ENCODE data around the gene PCSK1N. TPM values are rescaled to one million over a fixed set of nuclear protein-coding genes. Genes with fewer than 3 reads are reported as not detected.
"Not testable (repeated sequence)": the region's sequence is repeated elsewhere in the genome, so short reads cannot be mapped to it uniquely, and the experiment has no call there.

PCSK1N gene
- total RNA-seq, 1 donor from 2014 or later, result 0.36 TPM

DNA sequence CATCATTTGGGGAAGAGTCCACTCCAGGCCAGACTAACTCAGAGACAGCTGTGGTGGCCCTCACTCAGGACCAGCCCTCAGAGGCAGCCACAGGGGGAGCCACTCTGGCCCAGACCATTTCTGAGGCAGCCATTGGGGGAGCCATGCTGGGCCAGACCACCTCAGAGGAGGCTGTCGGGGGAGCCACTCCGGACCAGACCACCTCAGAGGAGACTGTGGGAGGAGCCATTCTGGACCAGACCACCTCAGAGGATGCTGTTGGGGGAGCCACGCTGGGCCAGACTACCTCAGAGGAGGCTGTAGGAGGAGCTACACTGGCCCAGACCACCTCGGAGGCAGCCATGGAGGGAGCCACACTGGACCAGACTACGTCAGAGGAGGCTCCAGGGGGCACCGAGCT, 12.4 kb downstream of the PCSK1N start:
- ATAC-seq, result no peak

DNA sequence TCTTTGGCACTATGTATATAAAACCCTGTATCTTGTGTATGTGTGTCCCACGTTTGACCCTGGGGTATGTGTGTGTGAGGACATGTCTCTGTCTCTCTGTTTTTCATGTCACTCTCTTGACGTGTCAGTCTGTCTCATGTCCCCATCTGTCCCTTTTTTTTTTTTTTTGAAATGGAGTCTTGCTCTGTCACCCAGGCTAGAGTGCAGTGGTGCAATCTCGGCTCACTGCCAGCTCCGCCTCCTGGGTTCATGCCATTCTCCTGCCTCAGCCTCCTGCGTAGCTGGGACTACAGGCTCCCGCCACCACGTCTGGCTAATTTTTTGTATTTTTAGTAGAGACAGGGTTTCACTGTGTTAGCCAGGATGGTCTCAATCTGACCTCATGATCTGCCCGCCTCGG, 16.0 kb downstream of the PCSK1N start:
- ATAC-seq, result not testable (repeated sequence)

DNA sequence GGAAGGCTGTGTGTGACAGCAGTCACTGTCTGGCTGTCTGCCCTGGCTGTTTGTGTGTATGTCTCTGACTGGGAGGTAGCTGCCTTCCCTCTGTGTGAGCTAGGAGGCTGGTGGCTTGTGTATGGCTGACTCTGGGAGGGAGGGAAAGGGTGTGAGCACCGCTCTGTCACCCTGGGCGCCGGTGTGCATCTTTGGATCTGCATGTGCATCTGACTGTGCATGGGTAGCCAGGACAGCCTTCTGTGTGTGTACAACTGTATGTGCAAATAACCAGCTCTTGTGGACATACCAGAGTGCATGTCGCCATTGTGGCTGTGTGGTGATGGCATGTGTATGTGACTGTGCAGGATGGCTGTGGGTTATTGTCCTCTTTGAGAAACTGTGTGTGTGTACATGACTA, 16.5 kb downstream of the PCSK1N start:
- no peak for ATAC-seq

DNA sequence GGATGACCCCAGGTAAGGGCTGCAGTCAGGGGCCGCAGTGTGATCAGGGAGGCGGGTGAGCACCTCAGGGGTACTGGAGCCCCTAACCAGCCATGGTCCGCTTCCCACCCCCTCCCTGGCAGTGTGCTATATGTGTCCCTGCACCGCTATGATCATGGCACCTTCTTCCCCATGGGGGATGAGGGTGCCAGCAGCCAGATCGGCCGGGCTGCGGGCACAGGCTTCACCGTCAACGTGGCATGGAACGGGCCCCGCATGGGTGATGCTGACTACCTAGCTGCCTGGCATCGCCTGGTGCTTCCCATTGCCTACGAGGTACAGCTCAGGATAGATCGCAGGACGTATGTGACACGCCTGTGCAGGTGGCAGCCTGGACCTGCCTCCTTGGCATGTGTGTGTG, 17.3 kb downstream of the PCSK1N start:
- no peak for ATAC-seq

DNA sequence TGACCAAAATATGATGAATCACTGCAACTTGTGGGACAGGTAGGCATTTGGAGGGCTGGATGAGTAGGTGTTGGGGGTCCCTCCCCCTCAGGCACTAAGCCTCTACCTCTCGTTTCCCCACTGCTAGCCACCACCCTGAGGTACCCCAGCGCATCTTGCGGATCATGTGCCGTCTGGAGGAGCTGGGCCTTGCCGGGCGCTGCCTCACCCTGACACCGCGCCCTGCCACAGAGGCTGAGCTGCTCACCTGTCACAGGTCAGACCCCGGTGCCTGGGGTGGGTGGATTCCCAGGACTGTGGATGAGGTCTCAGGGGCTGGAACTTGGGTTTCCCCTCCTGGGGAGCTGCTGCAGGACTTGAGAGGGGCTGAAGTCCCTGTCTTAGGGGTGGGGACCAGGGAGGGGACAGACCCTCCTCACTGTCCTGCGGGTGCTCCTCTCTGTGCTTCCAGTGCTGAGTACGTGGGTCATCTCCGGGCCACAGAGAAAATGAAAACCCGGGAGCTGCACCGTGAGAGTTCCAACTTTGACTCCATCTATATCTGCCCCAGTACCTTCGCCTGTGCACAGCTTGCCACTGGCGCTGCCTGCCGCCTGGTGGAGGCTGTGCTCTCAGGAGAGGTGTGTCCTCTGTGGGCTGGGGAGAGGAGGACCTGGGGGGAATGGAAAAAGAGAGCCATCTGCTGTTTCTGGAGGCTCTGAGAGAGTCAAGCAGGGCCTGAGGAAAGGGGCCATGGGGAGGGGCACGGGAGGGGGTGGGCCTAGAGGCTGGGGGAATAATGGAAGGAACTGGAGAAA, 19.2 kb downstream of the PCSK1N start:
- peak; percentile 19 for ATAC-seq

DNA sequence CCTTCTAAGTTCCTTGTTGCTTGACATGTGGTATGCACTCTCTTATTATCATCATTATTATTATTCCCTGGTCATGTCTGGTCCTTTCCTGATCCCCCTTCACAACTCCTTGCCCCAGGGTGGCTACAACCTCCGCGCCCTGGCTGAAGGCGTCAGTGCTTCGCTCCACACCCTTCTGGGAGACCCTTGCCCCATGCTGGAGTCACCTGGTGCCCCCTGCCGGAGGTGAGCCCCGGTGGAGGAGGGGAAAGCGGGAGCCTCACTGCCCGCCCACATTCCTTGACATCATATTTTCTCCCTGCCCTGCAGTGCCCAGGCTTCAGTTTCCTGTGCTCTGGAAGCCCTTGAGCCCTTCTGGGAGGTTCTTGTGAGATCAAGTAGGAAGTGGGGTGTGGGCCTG, 20.1 kb downstream of the PCSK1N start:
- no peak for ATAC-seq

DNA sequence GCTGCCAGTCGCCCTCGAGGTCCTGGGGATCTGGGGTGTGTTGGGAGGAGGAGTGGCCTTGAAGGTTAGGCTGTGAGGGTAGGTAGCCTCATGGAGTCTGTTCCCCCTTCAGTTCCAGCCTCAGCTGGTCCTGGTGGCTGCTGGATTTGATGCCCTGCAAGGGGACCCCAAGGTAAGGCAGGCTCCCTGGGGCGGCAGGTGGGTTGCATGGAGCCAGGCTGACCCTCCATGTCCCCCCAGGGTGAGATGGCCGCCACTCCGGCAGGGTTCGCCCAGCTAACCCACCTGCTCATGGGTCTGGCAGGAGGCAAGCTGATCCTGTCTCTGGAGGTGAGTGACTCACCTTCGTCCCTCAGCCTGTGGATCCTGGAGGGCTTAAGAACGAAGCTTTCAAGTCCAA, 20.7 kb downstream of the PCSK1N start:
- ATAC-seq, result no peak

DNA sequence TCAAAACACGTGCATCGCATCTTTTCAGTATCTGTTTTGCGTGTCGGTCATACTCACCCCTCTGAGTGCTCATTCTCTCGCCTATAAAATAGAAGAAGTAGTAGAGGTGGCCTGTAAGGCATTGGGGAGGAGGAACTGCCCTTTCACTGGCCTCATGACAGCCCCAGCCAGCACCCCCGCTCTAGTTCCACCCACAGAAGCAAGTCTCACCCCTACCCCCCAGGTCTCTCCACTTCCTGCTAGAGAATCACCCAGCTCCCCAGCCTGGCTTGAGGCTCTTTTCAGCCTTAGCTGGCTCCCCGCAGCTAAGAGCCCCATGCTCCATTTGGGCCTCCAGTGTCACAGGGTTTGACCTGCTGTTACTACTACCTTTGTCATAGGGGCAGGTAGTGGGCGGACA, 21.8 kb downstream of the PCSK1N start:
- ATAC-seq, result no peak

DNA sequence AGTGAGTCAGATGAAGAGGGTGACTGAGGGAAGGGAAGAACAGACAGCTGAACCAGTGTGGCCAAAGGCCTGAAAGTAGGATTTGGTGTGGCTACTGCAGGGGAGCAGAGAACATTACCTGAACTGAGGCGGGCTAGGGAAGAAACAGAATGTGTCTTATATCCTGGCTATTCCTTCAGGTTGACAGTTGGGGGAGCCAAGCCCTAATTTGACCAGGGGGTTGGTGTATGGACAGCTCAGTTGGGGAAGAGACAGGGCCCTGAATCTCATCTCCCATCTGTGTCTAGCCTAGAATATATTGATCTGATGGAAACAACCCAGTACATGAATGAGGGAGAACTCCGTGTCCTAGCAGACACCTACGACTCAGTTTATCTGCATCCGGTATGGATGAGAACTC, 29.3 kb downstream of the PCSK1N start:
- no peak for ATAC-seq

DNA sequence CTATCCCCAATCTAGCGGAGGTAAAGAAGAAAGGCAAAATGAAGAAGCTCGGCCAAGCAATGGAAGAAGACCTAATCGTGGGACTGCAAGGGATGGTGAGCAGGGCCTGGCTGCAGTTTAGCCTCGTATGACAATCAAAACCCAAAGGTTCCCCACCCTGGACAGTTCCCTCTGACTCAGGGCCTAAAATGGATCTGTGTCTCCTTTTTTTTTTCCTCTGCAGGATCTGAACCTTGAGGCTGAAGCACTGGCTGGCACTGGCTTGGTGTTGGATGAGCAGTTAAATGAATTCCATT, 32.6 kb downstream of the PCSK1N start:
- ATAC-seq, result no peak

DNA sequence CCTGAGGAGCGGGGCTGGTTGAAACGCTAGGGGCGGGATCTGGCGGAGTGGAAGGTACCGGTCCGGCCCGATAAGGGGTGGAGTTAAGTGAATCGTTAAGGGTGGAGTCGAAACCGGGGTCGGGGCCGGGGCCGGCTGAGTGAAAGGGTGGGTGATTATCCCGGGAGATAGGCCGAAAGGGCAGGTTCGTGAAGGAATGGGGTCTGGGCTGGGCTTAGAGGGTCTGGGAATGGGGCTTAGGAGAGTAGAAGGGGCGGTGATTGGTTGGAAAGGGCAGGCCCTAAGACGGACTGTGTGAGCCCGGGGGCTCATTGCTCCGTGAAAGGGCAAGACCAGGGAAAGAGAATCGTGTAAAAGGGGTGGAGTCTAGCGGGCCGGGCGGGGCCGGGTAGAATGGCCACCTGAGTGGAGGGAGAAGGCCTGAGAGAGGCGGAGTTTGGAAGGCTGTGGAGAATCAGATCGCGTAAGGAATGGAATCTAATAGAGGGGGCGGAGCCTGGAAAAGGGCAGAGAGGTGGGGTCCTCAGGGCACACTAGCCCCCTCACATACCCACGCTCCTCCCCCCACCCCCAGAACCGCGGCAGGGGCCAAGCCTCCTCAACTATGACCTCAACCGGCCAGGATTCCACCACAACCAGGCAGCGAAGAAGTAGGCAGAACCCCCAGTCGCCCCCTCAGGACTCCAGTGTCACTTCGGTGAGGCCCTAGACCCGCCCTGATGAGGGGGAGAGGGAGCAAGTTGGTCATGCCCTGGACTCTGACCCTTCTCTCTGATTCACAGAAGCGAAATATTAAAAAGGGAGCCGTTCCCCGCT, 33.1 kb downstream of the PCSK1N start:
- peak; percentile 69 for ATAC-seq

DNA sequence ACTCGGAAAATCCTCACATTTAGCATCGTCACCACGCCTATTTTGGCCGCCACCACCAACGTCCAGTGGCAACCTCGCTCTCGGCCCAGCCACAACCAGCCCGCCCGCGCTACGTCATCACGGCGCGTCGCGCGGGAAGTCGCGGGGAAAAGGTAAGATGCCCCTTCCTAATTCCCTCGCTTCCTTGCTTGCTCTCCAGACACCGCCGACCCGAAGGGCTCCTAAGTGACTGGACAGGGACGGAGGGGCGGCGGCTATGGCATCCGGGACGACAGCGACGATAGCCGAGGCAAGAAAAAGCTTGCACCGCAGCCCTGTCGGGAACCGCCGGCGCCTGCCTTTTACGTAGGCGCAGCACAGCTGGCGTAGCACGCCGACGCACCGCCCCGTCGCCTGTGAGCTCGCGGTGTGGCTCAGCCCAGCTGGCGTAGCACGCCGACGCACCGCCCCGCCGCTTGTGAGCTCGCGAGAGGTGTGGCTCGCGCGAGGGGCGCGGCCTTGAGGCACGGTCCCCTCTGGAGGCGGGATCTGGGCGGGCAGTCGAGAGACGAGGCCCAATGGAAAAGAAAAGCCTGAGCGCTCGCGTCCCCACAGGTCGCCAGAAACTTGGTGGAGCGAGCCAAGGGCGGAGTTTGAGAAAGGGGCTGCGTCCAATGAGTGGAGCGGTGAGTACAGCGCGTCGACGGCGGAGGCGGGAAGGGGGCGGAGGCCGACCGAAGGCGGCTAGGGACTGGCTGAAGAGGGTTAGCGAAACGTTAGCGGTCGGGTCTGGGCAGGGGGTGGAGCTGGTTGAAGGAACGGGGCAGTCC, 33.9 kb downstream of the PCSK1N start, which contains the start of gene HDAC6:
Gene HDAC6, plus strand, starts transcription at position 788 of the 809 bp plus-strand sequence. CDS start 626 bp downstream, outside the sequence.
- ATAC-seq, result peak; percentile 95

DNA sequence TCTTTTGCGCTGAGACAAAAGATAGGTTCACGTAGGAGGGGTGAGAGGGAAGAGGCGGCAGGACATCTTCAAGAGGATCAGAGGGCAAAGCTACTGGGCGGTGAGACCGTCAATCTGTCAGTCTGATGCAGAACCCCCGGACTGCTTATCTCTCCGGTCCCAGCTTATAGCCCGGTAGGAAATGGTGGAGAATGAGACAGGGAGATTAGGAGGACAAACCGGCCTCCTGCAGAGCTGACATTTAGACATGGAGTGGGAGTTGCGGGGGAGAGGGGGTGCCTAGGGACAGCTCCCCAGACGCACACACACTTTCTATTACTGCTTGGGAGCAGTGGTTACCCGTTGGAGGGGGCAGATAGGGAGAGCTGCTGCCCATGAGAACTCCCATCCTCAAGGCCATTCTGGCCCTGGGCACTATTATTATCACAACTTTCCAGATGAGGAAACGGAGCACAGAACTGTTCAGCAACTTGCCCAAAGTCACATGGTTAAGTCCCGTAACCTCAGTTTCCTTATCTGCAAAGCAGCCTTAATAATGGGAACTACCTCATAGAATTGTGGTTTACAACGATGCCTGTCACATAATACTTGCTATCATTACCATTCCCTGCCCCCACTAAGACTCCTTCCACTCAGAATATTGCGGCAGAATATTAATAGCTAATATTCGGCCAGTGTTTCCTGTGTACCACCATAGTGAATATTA, 34.7 kb downstream of the PCSK1N start:
- no peak for ATAC-seq

DNA sequence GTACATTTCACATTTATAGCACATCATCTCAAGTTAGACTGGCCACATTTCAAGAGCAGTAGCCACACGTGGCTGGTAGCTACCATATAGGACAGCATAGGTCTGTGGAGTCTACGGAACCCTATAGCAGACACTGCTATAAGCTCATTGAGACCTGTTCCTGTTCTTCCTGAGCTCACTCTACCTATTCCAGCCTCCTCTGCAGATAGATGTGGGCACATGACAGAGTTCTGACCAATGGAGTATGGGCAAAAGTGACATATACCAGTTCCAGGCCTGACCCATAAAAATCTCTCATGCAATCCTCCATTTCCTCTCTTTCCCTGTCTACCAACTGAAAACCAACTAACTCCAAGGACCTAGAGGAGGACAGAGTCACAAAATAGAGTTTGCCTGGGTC, 37.1 kb downstream of the PCSK1N start:
- no peak for ATAC-seq

DNA sequence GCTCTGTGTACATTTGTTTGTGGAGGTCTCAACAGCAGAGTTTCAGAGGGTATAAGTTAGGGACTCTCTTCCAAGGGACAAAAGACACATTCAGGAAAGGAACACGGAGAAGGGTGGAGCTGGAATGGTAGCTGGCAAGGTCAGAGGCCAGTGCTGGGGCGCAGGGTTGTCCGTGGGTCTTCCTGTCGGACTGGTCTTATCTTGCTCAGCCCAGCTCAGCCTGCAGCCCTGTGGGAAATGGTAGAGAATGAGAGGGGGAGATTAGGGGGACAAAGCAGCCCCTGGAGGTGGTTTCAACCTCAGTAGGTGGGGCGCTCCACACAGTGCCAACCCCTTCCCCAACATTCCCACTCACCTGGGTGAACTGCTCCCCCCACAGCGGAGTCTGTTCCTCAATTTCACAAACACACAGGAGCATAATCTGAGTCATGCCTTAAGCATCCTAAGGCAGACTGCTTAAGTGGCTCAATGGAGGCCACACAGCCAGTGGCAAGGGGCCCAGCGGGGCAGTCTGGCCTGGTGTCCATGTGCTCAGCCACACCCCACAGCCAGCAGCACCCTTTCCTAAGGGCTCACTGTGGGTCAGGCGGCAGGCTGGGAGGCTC, 40.4 kb downstream of the PCSK1N start:
- ATAC-seq, result peak; percentile 48

DNA sequence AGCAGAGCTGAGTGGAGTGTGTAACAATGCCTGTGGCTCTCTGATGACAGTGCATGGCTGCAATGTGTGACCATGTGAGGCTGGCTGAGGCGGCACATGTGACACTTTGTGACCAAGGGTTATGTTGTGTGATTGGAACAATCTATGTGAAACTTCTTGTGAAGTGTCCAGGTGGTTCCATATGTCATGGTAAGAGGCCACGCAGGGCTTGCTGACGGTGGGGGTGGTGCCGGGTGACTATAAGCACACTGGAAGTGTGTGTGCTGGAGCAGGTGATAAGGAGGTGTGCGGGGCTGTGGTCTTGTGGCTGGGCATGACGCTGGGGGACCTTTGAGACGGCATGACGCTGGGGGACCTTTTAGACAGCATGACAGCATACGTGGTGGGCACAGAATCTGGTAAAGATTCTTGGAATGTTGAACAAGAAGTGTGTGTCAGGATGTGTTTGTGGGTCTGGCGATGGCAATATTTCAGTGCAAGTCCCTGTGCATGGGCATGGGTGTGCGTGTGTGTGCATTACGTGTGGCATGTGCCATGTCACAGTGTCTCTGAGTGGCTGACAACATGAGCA, 41.0 kb downstream of the PCSK1N start:
- peak; percentile 42 for ATAC-seq

DNA sequence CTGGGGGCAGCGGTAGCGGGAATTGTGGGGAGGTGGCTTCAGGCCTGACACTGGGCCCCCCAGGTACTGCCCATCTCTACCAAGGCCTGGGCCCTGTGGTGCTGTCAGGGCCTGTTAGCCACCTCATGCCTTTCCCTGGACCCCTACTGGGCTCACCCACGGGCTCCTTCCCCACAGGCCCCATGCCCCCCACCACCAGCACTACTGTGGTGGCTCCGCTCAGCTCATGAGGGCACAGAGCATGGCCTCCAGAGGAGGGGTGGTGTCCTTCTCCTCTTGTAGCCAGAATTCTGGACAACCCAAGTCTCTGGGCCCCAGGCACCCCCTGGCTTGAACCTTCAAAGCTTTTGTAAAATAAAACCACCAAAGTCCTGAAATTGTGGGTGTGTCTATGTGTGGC, 41.5 kb downstream of the PCSK1N start:
- peak; percentile 14 for ATAC-seq

DNA sequence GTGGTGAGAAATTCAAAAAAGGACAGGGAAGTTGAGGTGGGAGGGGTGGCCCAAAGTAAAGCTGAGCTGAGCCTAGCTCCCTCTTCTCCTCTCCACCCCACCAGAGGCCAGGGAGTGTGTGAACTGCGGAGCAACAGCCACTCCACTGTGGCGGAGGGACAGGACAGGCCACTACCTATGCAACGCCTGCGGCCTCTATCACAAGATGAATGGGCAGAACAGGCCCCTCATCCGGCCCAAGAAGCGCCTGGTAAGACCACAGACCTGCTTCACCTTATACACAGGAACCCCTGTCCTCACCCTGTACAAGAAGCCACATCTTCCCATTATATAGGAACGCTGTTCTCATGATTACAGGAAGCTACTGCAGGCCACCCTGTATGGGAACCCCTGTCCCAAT, 43.2 kb downstream of the PCSK1N start:
- no peak for ATAC-seq

DNA sequence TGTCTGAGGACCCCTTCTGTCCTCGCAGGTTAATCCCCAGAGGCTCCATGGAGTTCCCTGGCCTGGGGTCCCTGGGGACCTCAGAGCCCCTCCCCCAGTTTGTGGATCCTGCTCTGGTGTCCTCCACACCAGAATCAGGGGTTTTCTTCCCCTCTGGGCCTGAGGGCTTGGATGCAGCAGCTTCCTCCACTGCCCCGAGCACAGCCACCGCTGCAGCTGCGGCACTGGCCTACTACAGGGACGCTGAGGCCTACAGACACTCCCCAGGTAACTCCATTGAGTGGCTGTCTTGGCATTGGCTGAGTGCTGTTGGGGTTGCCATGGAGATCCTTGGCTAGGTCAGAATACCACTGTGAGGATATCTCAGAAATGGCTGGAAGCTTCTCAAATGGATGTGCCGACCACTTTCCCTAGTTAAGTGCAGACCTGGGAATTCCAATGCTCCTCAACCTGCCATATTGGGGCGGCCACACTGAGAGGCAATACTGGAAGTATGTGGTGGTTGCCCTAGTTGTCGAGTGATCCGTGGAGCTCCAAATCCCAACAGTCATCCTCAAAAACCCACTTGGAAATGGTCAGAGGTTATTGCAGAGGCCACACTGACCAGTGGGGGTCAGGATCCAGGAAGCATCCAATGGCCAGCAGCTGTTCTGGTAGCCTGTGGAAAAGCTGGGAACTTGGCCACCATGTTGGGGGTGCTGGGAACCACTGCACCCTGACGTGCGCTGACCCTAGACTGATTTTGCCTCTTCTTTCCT, 44.2 kb downstream of the PCSK1N start:
- no peak for ATAC-seq

DNA sequence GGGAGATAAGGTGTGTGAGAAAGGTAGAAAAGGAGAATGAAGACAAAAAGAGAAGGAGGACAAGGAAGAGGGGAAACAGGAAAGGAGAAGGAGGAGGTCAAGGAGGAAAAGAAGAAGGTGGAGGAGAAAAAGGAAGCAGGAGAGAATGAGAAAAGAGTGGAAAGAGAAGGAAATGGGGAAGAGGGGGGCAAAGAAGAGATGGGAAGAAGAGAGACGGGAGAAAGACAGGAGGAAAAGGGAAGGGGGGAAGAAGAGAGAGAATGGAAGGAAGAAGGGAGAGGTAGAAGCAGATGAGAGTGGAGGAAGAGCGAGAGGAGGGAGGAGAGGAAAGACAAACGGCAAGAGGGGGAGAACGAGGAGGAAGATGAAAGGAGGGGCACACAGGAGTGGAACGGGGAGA, 44.9 kb downstream of the PCSK1N start:
- no peak for ATAC-seq

All from esophagus mucosa (tissue), 1 donor.